Psoas muscle (tissue), 8 donors: ENCODE data around the gene DHRS7B. TPM values are rescaled to one million over a fixed set of nuclear protein-coding genes. Genes with fewer than 3 reads are reported as not detected.

Source experiments
- ATAC-seq, 4 donors: fragments of 200-7000 bp; cut with Tn5 transposase; one replicate each; pipeline ENCODE4 v1.9.1; 2020; ENCODE audit warnings: moderate library complexity in 3 of 4, mild to moderate bottlenecking in 2 of 4
- DNase-seq, 2 donors: peaks; one replicate each; pipeline ENCODE4 v3.0.0-alpha.2; 2020
- H3K27ac ChIP-seq: fragments of 200-600 bp; one replicate; pipeline ENCODE4 v1.8.0; 2022
- H3K27me3 ChIP-seq, 3 donors: fragments of 200-600 bp in 1 of 3; one replicate each; pipeline versions ENCODE4 v1.6.1 to v1.8.0; 2013 to 2022; ENCODE audit warnings: low read length in 2 of 3, mild to moderate bottlenecking in 2 of 3, moderate library complexity in 1 of 3; ENCODE audit not compliant: insufficient read depth in 3 of 3
- H3K36me3 ChIP-seq, 2 donors: fragments of 200-600 bp in 1 of 2; one replicate each; pipeline versions ENCODE4 v1.6.1 to v1.8.0; 2013 to 2022; ENCODE audit warnings: low read depth in 1 of 2, mild to moderate bottlenecking in 1 of 2, moderate library complexity in 1 of 2; ENCODE audit not compliant: insufficient read depth in 1 of 2
- H3K4me1 ChIP-seq: fragments of 200-600 bp; one replicate; pipeline ENCODE4 v1.8.0; 2022
- H3K4me3 ChIP-seq: fragments of 200-600 bp; one replicate; pipeline ENCODE4 v1.8.0; 2022; ENCODE audit warnings: mild to moderate bottlenecking
- H3K9me3 ChIP-seq: fragments of 200-600 bp; one replicate; pipeline ENCODE4 v1.8.0; 2022
- WGBS, 3 donors: extraction: QIAGEN DNeasy Blood & Tissue Kit; methylation state at CpG; one replicate each; pipeline versions ENCODE4 v1.1.6 to v1.1.7; 2013; 5-methylcytosine and 5-hydroxymethylcytosine counted together
- intact Hi-C, 2 donors: fragments of 100-400 bp; cut with DNase I; formaldehyde crosslinking; loops; one replicate each; pipeline versions ENCODE4 v1.11.0 to v1.14.2; 2022
- polyA plus RNA-seq, 3 donors: library from polyadenylated mRNA; stranded (reverse); fragments of 200-250 nt; gene quantifications; one replicate each; pipeline ENCODE4 v1.2.3, GENCODE V29; 2013
- total RNA-seq, 4 donors: library from RNA; stranded (reverse); fragmentation: NEBNext Ultra II Directional in 2 of 4; extraction: Animal tissue kit (Norgen Biotek cat#: 25700) in 2 of 4; gene quantifications; one replicate each; pipeline versions ENCODE4 v1.2.1 to v1.2.4, GENCODE V29; 2021 to 2023
- TF ChIP-seq, protein P1 (sequence below): fragments of 200-600 bp; IDR thresholded peaks from one replicate; pipeline ENCODE4 v1.8.0; 2022; ENCODE audit warnings: antibody characterized with exemption
- donor health status: healthy with polysubstance abuse.
- donor health status: DM: no; HTN: no; CAD: no; lungs with moderate emphysema.
- donor health status: Bipolar disorder and iron deficiency.
- donor health status: healthy.
- donor health status: DM: yes; HTN: yes; CAD: no.
- donor health status: DM: no; HTN: no; CAD: no.
- donor health status: DM: no; HTN: no; CAD: no.
- donor health status: DM: yes; HTN: yes; CAD: no.

DHRS7B gene
- total and polyA plus RNA-seq, 7 donors: 15.7 to 50.1 (median 31.9) TPM

DNA sequence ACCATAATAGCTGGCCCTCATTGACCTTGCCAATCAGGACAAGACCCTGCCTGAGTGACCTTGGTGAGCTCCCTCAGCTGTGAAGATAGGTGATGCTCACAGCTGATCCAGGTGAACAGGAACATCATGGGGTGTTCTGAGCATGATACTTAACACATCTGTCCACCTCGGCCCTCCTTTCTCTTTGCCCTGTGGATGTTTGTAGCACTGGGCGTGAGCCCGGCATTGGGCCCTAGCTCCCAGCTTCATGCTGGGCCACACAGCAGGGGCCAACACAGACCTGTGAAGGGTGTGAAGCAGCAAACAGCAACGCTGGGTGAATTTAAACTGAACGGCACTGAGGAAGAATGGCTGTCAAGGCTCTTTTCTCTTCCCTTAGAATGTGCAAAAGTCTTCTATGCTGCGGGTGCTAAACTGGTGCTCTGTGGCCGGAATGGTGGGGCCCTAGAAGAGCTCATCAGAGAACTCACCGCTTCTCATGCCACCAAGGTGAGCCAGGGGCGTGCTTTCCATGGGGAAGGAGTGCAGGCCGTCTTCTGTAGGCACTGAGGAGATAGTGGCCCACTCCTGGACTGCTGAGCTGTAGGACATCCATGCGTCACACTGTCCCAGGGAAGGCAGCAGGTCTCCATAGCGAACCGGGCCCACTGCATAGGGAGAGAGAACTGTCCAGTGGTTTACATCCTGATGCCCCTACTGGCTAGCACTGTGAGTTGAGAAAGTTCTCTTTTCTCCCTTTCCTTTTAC is 51.3 kb downstream of the DHRS7B start:
- no peaks in the 10 kb centered on the region for H3K27me3 ChIP-seq
- H3K36me3 ChIP-seq: peaks cover 0 to 9% of the 10 kb centered on the region in 2 donors
- H3K4me1 ChIP-seq: peaks cover 27% of the 10 kb centered on the region
- no peaks in the 10 kb centered on the region for H3K9me3 ChIP-seq
- WGBS, 3 donors: 93 to 95% (median 95%) methylated on average over 13 of the region's 13 CpGs
- TF ChIP-seq, protein P1, sequence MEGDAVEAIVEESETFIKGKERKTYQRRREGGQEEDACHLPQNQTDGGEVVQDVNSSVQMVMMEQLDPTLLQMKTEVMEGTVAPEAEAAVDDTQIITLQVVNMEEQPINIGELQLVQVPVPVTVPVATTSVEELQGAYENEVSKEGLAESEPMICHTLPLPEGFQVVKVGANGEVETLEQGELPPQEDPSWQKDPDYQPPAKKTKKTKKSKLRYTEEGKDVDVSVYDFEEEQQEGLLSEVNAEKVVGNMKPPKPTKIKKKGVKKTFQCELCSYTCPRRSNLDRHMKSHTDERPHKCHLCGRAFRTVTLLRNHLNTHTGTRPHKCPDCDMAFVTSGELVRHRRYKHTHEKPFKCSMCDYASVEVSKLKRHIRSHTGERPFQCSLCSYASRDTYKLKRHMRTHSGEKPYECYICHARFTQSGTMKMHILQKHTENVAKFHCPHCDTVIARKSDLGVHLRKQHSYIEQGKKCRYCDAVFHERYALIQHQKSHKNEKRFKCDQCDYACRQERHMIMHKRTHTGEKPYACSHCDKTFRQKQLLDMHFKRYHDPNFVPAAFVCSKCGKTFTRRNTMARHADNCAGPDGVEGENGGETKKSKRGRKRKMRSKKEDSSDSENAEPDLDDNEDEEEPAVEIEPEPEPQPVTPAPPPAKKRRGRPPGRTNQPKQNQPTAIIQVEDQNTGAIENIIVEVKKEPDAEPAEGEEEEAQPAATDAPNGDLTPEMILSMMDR: no peak
- DNase-seq: no peak
- H3K27ac ChIP-seq: no peak overlapping the region
- no peak for ATAC-seq
- intact Hi-C loops: no loop called here
- no peak overlapping the region for H3K4me3 ChIP-seq

DNA sequence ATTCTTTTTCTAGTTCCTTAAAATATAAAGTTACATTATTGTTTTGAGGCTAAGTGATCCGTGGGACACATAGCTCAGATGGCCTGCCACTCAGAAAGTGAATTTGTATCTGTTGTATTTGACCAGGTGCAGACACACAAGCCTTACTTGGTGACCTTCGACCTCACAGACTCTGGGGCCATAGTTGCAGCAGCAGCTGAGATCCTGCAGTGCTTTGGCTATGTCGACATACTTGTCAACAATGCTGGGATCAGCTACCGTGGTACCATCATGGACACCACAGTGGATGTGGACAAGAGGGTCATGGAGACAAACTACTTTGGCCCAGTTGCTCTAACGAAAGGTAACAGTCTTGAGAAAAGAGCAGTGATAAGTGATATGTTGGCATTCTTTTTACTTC is 56.7 kb downstream of the DHRS7B start:
- Histone ChIP-seq H3K4me3 (no peak overlapping the region), H3K27me3 (no peaks in the 10 kb centered on the region), H3K4me1 (peaks cover 36% of the 10 kb centered on the region), H3K27ac (peak overlapping the region; percentile 38), H3K9me3 (no peaks in the 10 kb centered on the region), H3K36me3 (peaks cover 4 to 39% of the 10 kb centered on the region in 2 donors)
- DNase-seq (peak in 1 of 2 donors; percentile 50), ATAC-seq (peak in 3 of 4 donors; percentile 45 to 79 (median 71))
- intact Hi-C loops: no loop called here
- WGBS, 3 donors: 51 to 69% (median 56%) methylated on average over 5 of the region's 5 CpGs
- TF ChIP-seq, protein P1: no peak

DNA sequence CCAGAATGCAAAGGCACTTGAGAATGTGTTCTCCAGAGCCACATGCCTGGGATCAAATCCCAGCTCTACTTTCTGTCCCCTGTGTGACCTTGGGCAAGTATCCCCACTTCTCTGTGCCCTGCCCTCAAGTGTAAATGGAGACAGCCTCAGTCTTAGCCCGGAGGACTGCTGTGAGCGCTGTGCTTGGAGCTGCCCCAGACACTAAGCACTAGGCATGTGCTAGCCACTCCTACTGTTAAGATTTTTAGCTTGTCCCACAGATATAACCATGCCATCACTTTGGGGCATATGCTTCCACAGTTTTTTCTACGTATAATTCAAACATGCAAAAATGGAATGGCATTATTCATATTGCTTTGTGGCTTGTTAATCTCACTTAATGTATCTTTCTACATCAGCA is 57.8 kb downstream of the DHRS7B start:
- Histone ChIP-seq H3K36me3 (peaks cover 4 to 42% of the 10 kb centered on the region in 2 donors), H3K4me3 (no peak overlapping the region), H3K4me1 (peaks cover 36% of the 10 kb centered on the region), H3K27ac (no peak overlapping the region), H3K27me3 (no peaks in the 10 kb centered on the region), H3K9me3 (no peaks in the 10 kb centered on the region)
- ATAC-seq: peak in 1 of 4 donors; percentile 30
- DNase-seq: no peak
- WGBS, 3 donors: 52 to 57% (median 55%) methylated on average over 3 of the region's 3 CpGs
- TF ChIP-seq, protein P1: no peak
- intact Hi-C loops: no loop called here

DNA sequence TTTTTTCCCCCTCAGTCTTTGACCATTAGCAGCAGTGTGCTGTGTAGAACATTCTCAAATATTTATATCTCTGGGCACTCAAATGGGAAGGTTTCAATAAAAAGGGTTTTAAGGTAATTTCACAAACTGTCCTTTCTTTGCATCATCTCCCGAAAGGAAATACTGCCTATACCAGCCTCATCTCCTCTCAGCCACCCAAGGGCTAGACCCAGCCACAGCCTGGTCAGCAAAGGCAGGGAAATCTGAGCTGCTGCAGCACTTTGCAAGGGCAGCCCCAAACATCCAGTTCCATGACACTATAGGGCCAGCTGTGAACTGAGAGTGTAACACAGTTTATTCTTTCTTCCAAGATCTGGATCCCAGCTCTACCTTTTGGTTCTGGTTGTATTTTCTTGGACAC is 58.3 kb downstream of the DHRS7B start:
- Histone ChIP-seq H3K9me3 (no peaks in the 10 kb centered on the region), H3K27ac (no peak overlapping the region), H3K36me3 (peaks cover 4 to 40% of the 10 kb centered on the region in 2 donors), H3K27me3 (no peaks in the 10 kb centered on the region), H3K4me1 (peaks cover 36% of the 10 kb centered on the region), H3K4me3 (no peak overlapping the region)
- TF ChIP-seq, protein P1: no peak
- no peak for ATAC-seq
- intact Hi-C loops: no loop called here
- WGBS, 3 donors: 43 to 93% (median 73%) methylated on average over 1 of the region's 1 CpG
- DNase-seq: no peak
